GM23338 (cell line): Measurements from ENCODE around the gene IGF2. TPM values are rescaled to one million over a fixed set of nuclear protein-coding genes. Genes with fewer than 3 reads are reported as not detected.

Source experiments
- ATAC-seq: fragments of 200-7000 bp; cut with Tn5 transposase; 3 replicates; pipeline ENCODE4 v1.9.1; 2020
- DNase-seq: peaks from one replicate; pipeline ENCODE4 v3.0.0-alpha.2; 2015; ENCODE audit warnings: low spot score
- H2AFZ ChIP-seq: fragments of 200-600 bp; sonication (generic); 2 replicates; pipeline ENCODE4 v1.8.0; 2016; ENCODE audit warnings: antibody characterized with exemption, mild to moderate bottlenecking, moderate library complexity
- H3F3A ChIP-seq: fragments of 200-600 bp; sonication (generic); replicated peaks from 2 replicates; pipeline ENCODE4 v1.8.0; 2017; ENCODE audit warnings: antibody characterized with exemption, mixed run types, low read depth
- H3K27ac ChIP-seq: fragments of 200-600 bp; sonication (generic); 2 replicates; pipeline ENCODE4 v1.6.1; 2016; ENCODE audit warnings: low read depth
- H3K27me3 ChIP-seq: fragments of 200-600 bp; sonication (generic); 2 replicates; pipeline ENCODE4 v1.8.0; 2016; ENCODE audit warnings: mild to moderate bottlenecking, mixed run types, moderate library complexity; ENCODE audit not compliant: insufficient read depth
- H3K36me3 ChIP-seq: fragments of 200-600 bp; sonication (generic); 2 replicates; pipeline ENCODE4 v1.8.0; 2016; ENCODE audit warnings: mild to moderate bottlenecking; ENCODE audit not compliant: insufficient read depth
- H3K4me1 ChIP-seq: fragments of 200-600 bp; sonication (generic); 2 replicates; pipeline ENCODE4 v1.8.0; 2016; ENCODE audit warnings: mild to moderate bottlenecking, moderate library complexity; ENCODE audit not compliant: insufficient read depth
- H3K4me2 ChIP-seq: fragments of 200-600 bp; sonication (generic); 2 replicates; pipeline ENCODE4 v1.7.1; 2017; ENCODE audit warnings: mixed run types
- H3K4me3 ChIP-seq: fragments of 200-600 bp; sonication (generic); 2 replicates; pipeline ENCODE4 v1.6.1; 2016; ENCODE audit warnings: mixed run types
- H3K79me2 ChIP-seq: fragments of 200-600 bp; sonication (generic); replicated peaks from 2 replicates; pipeline ENCODE4 v1.8.0; 2017; ENCODE audit warnings: mild to moderate bottlenecking; ENCODE audit not compliant: insufficient read depth
- H3K9me2 ChIP-seq: fragments of 200-600 bp; sonication (generic); 2 replicates; pipeline ENCODE4 v1.8.0; 2017; ENCODE audit not compliant: insufficient read depth
- H4K20me1 ChIP-seq: fragments of 200-600 bp; sonication (generic); replicated peaks from 2 replicates; pipeline ENCODE4 v1.8.0; 2017; ENCODE audit warnings: mild to moderate bottlenecking; ENCODE audit not compliant: insufficient read depth
- H3K27ac Mint-ChIP-seq: 2 replicates; pipeline ENCODE4 v1.8.0; 2020; ENCODE audit warnings: inconsistent platforms, mild to moderate bottlenecking, moderate library complexity, mixed read lengths
- H3K27me3 Mint-ChIP-seq: 3 replicates; pipeline ENCODE4 v1.8.0; 2022; ENCODE audit warnings: low read depth, mild to moderate bottlenecking, moderate library complexity, mixed read lengths, inconsistent platforms; ENCODE audit not compliant: insufficient read depth, poor library complexity
- H3K36me3 Mint-ChIP-seq: 3 replicates; pipeline ENCODE4 v1.8.0; 2021; ENCODE audit warnings: low read depth, mild to moderate bottlenecking, inconsistent platforms, moderate library complexity, mixed read lengths
- H3K4me1 Mint-ChIP-seq: 3 replicates; pipeline ENCODE4 v1.8.0; 2020; ENCODE audit warnings: mild to moderate bottlenecking, inconsistent platforms, mixed read lengths
- H3K4me3 Mint-ChIP-seq: 3 replicates; pipeline ENCODE4 v1.8.0; 2021; ENCODE audit warnings: moderate library complexity, mild to moderate bottlenecking, inconsistent platforms, mixed read lengths
- H3K9me3 Mint-ChIP-seq: 3 replicates; pipeline ENCODE4 v1.8.0; 2020; ENCODE audit warnings: moderate library complexity, mild to moderate bottlenecking, inconsistent platforms, mixed read lengths
- CREB1 ChIP-seq: fragments of 250-450 bp; sonication (Bioruptor Pico); IDR thresholded peaks from 2 replicates; pipeline ENCODE4 v1.5.0; 2020; ENCODE audit warnings: low read depth, mild to moderate bottlenecking, moderate library complexity
- EZH2 ChIP-seq: fragments of 200-600 bp; sonication (generic); IDR thresholded peaks from one replicate; pipeline ENCODE4 v1.8.0; 2017; ENCODE audit warnings: antibody characterized with exemption, mild to moderate bottlenecking, low read depth; ENCODE audit not compliant: unreplicated experiment
- EZH2phosphoT487 ChIP-seq: fragments of 200-600 bp; sonication (generic); IDR thresholded peaks from one replicate; pipeline ENCODE4 v1.8.1; 2018; ENCODE audit warnings: antibody characterized with exemption; ENCODE audit not compliant: unreplicated experiment
- POLR2AphosphoS5 ChIP-seq: IDR thresholded peaks from 2 replicates; pipeline ENCODE4 v1.6.1; 2016; ENCODE audit warnings: antibody characterized with exemption, low read depth
- STAT1 ChIP-seq: IDR thresholded peaks from one replicate; pipeline ENCODE4 v1.6.1; 2016; ENCODE audit warnings: antibody characterized with exemption; ENCODE audit not compliant: unreplicated experiment
- ZNF114 ChIP-seq: fragments of 250-450 bp; sonication (Bioruptor Pico); IDR thresholded peaks from 2 replicates; pipeline ENCODE4 v1.5.0; 2020; ENCODE audit warnings: mild to moderate bottlenecking, moderate library complexity
- ZNF331 ChIP-seq: fragments of 250-450 bp; sonication (Bioruptor Pico); IDR thresholded peaks from 2 replicates; pipeline ENCODE4 v1.5.0; 2020; ENCODE audit warnings: low read depth, mild to moderate bottlenecking, moderate library complexity
- polyA plus RNA-seq: library from polyadenylated mRNA; unstranded; fragments of >200 nt; fragmentation: Nextera tagmentation; extraction: Ambion mirVana; gene quantifications from 2 replicates; pipeline ENCODE4 v1.2.1, GENCODE V29; 2016
- total RNA-seq: library from RNA; depleted of rRNA; stranded (reverse); fragments of >200 nt; shearing (Covaris generic); gene quantifications from 2 replicates; pipeline ENCODE4 v1.2.3, GENCODE V29; 2014
- TF ChIP-seq, protein P1 (sequence below): IDR thresholded peaks from 2 replicates; pipeline ENCODE4 v1.6.1; 2016; ENCODE audit warnings: antibody characterized with exemption
- TF ChIP-seq, protein P2 (sequence below), 2 experiments: fragments of 200-600 bp in 1 of 2; sonication (generic) in 1 of 2; conservative IDR thresholded peaks; 2 replicates each; pipeline versions ENCODE4 v1.5.1 to v1.6.1; 2016 to 2017; ENCODE audit warnings: antibody characterized with exemption in 2 of 2, low read depth in 2 of 2, mild to moderate bottlenecking in 2 of 2, moderate library complexity in 1 of 2
- TF ChIP-seq, protein P3 (sequence below): fragments of 250-450 bp; sonication (Bioruptor Pico); IDR thresholded peaks from 2 replicates; pipeline ENCODE4 v1.5.0; 2020; ENCODE audit warnings: mild to moderate bottlenecking, moderate library complexity

Gene IGF2
- total and polyA plus RNA-seq, 2 experiments from 2014 or later = 1.4 to 4.0 TPM

DNA sequence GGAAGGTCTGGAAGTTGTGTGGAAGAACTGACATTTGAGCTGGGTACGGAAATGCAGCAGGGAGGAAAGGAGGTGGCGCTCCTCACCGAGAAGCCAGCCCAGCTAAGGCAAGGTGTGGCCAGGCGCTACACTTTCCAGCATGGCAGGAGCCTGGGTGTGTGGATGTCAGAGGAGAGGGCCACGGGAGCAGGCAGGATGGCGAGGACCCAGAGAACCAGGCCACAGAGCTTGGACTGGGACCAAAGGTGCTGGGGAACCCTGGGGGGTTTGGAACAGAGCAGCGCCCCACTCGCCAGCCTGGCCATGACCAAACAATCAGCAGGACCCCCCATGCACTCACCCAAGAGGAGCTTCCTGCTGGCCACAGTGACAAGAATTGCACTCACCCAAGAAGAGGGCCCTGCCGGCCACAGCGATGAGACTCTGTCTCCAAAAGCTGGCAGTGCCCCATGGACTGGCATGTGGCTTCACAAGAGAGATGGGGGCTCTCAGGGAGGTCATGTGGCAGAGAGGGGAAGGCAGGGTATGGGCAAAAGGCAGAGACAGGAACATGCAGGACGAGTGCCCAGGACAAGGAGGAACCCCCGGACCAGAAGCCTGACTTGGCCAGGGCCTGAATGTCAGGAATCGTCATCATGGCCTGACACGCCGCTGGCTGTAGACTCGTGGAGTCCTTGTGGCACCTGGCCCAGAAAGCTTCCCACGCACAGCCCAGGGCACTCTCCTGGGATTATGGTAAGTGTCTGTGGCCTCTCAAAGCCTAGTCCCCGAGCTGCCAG lies 45.4 kb downstream of the IGF2 start:
- Histone ChIP-seq H3F3A (0 out of 2 replicates have a peak, but pooled peaks cover 2% of the 10 kb centered on the region), H3K36me3 (no peaks in the 10 kb centered on the region), H3K79me2 (no peaks in the 10 kb centered on the region), H2AFZ (no peak overlapping the region), H3K4me3 (no peak overlapping the region), H3K27ac (no peak overlapping the region), H3K4me1 (0 out of 2 replicates have a peak, but pooled peaks cover 12% of the 10 kb centered on the region), H4K20me1 (no peaks in the 10 kb centered on the region), H3K4me2 (no peak overlapping the region), H3K9me2 (no peaks in the 10 kb centered on the region), H3K27me3 (no peaks in the 10 kb centered on the region)
- H3K4me1 Mint-ChIP-seq = peaks cover 13% of the 10 kb centered on the region
- TF ChIP-seq ZNF331 (CRISPR knock-in tag) = no peak
- no peak for TF ChIP-seq EZH2
- no peak for TF ChIP-seq EZH2phosphoT487
- TF ChIP-seq, protein P1, sequence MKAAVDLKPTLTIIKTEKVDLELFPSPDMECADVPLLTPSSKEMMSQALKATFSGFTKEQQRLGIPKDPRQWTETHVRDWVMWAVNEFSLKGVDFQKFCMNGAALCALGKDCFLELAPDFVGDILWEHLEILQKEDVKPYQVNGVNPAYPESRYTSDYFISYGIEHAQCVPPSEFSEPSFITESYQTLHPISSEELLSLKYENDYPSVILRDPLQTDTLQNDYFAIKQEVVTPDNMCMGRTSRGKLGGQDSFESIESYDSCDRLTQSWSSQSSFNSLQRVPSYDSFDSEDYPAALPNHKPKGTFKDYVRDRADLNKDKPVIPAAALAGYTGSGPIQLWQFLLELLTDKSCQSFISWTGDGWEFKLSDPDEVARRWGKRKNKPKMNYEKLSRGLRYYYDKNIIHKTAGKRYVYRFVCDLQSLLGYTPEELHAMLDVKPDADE = no peak
- TF ChIP-seq STAT1 = no peak
- H3K9me3 Mint-ChIP-seq = no peaks in the 10 kb centered on the region; the same call in 1 of the 3 replicates
- ATAC-seq (no peak), DNase-seq (no peak)
- no peak overlapping the region for H3K4me3 Mint-ChIP-seq
- H3K27ac Mint-ChIP-seq = no peak overlapping the region
- H3K27me3 Mint-ChIP-seq = peaks cover 12% of the 10 kb centered on the region
- H3K36me3 Mint-ChIP-seq = no peaks in the 10 kb centered on the region

DNA sequence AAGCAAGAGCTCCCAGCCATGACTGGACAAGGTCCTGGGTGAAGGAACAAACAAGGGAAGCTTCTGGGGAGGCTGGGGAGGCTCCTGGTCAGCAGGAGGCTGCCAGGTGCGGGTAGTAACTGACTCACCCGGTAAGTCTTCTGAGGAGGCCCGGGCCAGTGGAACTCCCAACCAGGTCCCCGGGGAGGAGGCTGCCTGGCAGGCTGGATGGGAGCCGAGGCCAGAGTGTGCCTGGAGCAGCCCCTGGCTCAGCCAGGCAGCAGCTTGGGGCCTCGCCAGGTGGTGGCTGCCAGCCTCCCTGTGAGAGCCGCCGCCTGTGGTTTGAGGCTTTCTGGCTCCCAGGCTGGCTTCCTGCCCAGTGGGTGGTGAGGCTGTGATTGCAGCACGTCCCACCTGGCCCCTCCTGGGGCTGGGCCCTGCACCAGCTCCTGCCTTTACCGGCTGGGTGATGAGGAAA lies 46.2 kb downstream of the IGF2 start:
- Mint-ChIP-seq H3K4me1 (peaks cover 10% of the 10 kb centered on the region), H3K27ac (no peak overlapping the region), H3K36me3 (no peaks in the 10 kb centered on the region), H3K27me3 (peaks cover 14% of the 10 kb centered on the region), H3K4me3 (no peak overlapping the region), H3K9me3 (no peaks in the 10 kb centered on the region; the same call in 1 of the 3 replicates)
- Histone ChIP-seq H3K4me2 (no peak overlapping the region), H3K36me3 (no peaks in the 10 kb centered on the region), H3K79me2 (no peaks in the 10 kb centered on the region), H3K9me2 (no peaks in the 10 kb centered on the region), H3K27ac (no peak overlapping the region), H3K27me3 (no peaks in the 10 kb centered on the region), H3K4me1 (0 out of 2 replicates have a peak, but pooled peaks cover 12% of the 10 kb centered on the region), H3F3A (0 out of 2 replicates have a peak, but pooled peaks cover 2% of the 10 kb centered on the region), H2AFZ (no peak overlapping the region), H3K4me3 (no peak overlapping the region), H4K20me1 (no peaks in the 10 kb centered on the region)
- no peak for ATAC-seq
- DNase-seq = no peak
- no peak for TF ChIP-seq CREB1 (CRISPR knock-in tag)
- TF ChIP-seq, protein P2, sequence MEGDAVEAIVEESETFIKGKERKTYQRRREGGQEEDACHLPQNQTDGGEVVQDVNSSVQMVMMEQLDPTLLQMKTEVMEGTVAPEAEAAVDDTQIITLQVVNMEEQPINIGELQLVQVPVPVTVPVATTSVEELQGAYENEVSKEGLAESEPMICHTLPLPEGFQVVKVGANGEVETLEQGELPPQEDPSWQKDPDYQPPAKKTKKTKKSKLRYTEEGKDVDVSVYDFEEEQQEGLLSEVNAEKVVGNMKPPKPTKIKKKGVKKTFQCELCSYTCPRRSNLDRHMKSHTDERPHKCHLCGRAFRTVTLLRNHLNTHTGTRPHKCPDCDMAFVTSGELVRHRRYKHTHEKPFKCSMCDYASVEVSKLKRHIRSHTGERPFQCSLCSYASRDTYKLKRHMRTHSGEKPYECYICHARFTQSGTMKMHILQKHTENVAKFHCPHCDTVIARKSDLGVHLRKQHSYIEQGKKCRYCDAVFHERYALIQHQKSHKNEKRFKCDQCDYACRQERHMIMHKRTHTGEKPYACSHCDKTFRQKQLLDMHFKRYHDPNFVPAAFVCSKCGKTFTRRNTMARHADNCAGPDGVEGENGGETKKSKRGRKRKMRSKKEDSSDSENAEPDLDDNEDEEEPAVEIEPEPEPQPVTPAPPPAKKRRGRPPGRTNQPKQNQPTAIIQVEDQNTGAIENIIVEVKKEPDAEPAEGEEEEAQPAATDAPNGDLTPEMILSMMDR (conservative IDR thresholded peaks at IDR 0.05; ENCODE audit: low read depth in 2 of 2) = no peak
- TF ChIP-seq ZNF114 (CRISPR knock-in tag) = no peak
- TF ChIP-seq STAT1 = no peak
- no peak for TF ChIP-seq POLR2AphosphoS5
- TF ChIP-seq, protein P3, sequence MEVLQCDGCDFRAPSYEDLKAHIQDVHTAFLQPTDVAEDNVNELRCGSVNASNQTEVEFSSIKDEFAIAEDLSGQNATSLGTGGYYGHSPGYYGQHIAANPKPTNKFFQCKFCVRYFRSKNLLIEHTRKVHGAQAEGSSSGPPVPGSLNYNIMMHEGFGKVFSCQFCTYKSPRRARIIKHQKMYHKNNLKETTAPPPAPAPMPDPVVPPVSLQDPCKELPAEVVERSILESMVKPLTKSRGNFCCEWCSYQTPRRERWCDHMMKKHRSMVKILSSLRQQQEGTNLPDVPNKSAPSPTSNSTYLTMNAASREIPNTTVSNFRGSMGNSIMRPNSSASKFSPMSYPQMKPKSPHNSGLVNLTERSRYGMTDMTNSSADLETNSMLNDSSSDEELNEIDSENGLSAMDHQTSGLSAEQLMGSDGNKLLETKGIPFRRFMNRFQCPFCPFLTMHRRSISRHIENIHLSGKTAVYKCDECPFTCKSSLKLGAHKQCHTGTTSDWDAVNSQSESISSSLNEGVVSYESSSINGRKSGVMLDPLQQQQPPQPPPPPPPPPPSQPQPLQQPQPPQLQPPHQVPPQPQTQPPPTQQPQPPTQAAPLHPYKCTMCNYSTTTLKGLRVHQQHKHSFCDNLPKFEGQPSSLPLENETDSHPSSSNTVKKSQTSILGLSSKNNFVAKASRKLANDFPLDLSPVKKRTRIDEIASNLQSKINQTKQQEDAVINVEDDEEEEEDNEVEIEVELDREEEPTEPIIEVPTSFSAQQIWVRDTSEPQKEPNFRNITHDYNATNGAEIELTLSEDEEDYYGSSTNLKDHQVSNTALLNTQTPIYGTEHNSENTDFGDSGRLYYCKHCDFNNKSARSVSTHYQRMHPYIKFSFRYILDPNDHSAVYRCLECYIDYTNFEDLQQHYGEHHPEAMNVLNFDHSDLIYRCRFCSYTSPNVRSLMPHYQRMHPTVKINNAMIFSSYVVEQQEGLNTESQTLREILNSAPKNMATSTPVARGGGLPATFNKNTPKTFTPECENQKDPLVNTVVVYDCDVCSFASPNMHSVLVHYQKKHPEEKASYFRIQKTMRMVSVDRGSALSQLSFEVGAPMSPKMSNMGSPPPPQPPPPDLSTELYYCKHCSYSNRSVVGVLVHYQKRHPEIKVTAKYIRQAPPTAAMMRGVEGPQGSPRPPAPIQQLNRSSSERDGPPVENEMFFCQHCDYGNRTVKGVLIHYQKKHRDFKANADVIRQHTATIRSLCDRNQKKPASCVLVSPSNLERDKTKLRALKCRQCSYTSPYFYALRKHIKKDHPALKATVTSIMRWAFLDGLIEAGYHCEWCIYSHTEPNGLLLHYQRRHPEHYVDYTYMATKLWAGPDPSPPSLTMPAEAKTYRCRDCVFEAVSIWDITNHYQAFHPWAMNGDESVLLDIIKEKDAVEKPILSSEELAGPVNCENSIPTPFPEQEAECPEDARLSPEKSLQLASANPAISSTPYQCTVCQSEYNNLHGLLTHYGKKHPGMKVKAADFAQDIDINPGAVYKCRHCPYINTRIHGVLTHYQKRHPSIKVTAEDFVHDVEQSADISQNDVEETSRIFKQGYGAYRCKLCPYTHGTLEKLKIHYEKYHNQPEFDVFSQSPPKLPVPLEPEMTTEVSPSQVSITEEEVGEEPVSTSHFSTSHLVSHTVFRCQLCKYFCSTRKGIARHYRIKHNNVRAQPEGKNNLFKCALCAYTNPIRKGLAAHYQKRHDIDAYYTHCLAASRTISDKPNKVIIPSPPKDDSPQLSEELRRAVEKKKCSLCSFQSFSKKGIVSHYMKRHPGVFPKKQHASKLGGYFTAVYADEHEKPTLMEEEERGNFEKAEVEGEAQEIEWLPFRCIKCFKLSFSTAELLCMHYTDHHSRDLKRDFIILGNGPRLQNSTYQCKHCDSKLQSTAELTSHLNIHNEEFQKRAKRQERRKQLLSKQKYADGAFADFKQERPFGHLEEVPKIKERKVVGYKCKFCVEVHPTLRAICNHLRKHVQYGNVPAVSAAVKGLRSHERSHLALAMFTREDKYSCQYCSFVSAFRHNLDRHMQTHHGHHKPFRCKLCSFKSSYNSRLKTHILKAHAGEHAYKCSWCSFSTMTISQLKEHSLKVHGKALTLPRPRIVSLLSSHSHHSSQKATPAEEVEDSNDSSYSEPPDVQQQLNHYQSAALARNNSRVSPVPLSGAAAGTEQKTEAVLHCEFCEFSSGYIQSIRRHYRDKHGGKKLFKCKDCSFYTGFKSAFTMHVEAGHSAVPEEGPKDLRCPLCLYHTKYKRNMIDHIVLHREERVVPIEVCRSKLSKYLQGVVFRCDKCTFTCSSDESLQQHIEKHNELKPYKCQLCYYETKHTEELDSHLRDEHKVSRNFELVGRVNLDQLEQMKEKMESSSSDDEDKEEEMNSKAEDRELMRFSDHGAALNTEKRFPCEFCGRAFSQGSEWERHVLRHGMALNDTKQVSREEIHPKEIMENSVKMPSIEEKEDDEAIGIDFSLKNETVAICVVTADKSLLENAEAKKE = no peak
- TF ChIP-seq, protein P1 = no peak
